AG09309 (cell line): ENCODE measurements around the gene ACTR3.
A peak's percentile ranks its signal among the peaks of the same experiment; 100 is the strongest.

ENCODE experiments used
- DNase-seq: peaks from one replicate; pipeline ENCODE4 v3.0.0-alpha.2; 2010; ENCODE audit warnings: low read depth
- H3K4me3 ChIP-seq: 2 replicates; pipeline ENCODE4 v1.5.1; 2011; ENCODE audit warnings: mild to moderate bottlenecking, low read depth, low read length, moderate library complexity; ENCODE audit not compliant: control insufficient read depth
- CTCF ChIP-seq: IDR thresholded peaks from 2 replicates; pipeline ENCODE4 v1.5.1; 2011; ENCODE audit warnings: mild to moderate bottlenecking, low read depth, low read length, inconsistent platforms; ENCODE audit not compliant: insufficient read depth, control insufficient read depth; ENCODE audit errors: missing control alignments

Gene ACTR3

GRCh38 chr2:113857464-113857863 is 32.4 kb upstream of the ACTR3 start:
- H3K4me3 ChIP-seq, result no peak overlapping the region
- no peak for DNase-seq
- TF ChIP-seq CTCF, result no peak

- peak; percentile 90 for DNase-seq
- no peak for TF ChIP-seq CTCF
- H3K4me3 ChIP-seq, result no peak overlapping the region
These were observed 31.1 kb upstream of the ACTR3 start for GRCh38 chr2:113858764-113859163.

- H3K4me3 ChIP-seq, result no peak overlapping the region
- TF ChIP-seq CTCF, result no peak
- DNase-seq, result no peak
These were observed 28.1 kb upstream of the ACTR3 start for GRCh38 chr2:113861740-113862139.

- no peak for DNase-seq
- no peak overlapping the region for H3K4me3 ChIP-seq
- no peak for TF ChIP-seq CTCF
These were observed 26.7 kb upstream of the ACTR3 start for GRCh38 chr2:113863144-113863543.

GRCh38 chr2:113867571-113867970 is 22.3 kb upstream of the ACTR3 start:
- no peak overlapping the region for H3K4me3 ChIP-seq
- no peak for TF ChIP-seq CTCF
- DNase-seq, result no peak

GRCh38 chr2:113869253-113869652 is 20.6 kb upstream of the ACTR3 start:
- no peak for TF ChIP-seq CTCF

GRCh38 chr2:113872201-113872600 is 17.7 kb upstream of the ACTR3 start:
- no peak for TF ChIP-seq CTCF
- no peak overlapping the region for H3K4me3 ChIP-seq
- DNase-seq, result no peak

More at GRCh38 chr2:113869253-113869652, 20.6 kb upstream of the ACTR3 start:
- DNase-seq, result no peak
- H3K4me3 ChIP-seq, result no peak overlapping the region
